DLD1 (cell line): Measurements from ENCODE around the gene OOSP4A.
"Not testable (repeated sequence)": the region's sequence is repeated elsewhere in the genome, so short reads cannot be mapped to it uniquely, and the experiment has no call there.

ENCODE experiments used
- in situ Hi-C: cut with HindIII; loops from 2 replicates; pipeline ENCODE4 v1.10.0; 2017; ENCODE audit warnings: low sequenced_read_pairs

Gene OOSP4A

GRCh38 chr11:59973097-59973496 is 9.3 kb downstream of the OOSP4A start:
- in situ Hi-C loops, result no loop called here

DNA sequence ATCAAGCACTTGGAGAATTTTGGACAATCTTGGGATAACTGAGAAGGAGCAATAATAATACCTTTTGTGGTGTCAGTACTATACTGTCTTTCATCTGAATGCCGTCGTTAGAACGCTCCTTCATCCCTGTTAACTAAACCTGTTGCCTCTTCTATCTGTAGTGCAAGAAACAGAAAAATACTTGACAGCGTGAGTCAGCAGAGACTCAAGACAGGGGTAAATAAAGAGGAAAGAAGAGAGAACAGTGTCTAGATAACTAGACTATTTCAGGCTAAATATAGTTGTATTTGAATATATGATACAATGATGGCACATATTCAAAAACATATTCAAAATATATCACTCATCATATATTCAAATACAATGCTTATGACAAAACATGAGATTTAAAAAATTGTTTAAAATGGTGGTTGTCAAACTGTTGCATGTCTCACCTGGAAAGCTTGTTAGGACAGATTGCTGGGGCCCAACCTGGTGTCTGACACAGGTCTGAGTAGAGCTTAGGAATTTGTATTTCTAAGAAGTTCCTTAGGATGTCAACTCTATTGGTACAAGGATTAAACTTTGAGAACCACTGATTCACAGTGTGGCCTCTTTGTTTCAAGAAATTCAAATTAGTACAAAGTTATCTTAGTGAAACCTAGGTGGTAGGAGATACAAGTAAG is 17.4 kb downstream of the OOSP4A start:
- in situ Hi-C loops, result no loop called here

DNA sequence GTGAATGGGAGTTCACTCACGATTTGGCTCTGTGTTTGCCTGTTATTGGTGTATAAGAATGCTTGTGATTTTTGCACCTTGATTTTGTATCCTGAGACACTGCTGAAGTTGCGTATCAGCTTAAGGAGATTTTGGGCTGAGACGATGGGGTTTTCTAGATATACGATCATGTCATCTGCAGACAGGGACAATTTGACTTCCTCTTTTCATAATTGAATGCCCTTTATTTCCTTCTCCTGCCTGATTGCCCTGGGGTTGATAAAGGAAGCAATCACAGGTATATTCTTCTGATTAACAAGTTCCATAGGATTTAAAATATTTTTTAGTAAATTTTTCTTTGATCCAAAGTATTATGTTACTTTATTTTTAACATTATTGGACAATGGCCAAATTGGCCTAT is 18.2 kb downstream of the OOSP4A start:
- in situ Hi-C loops, result not testable (repeated sequence)

GRCh38 chr11:59983212-59983611 is 19.4 kb downstream of the OOSP4A start:
- in situ Hi-C loops, result no loop called here

DNA sequence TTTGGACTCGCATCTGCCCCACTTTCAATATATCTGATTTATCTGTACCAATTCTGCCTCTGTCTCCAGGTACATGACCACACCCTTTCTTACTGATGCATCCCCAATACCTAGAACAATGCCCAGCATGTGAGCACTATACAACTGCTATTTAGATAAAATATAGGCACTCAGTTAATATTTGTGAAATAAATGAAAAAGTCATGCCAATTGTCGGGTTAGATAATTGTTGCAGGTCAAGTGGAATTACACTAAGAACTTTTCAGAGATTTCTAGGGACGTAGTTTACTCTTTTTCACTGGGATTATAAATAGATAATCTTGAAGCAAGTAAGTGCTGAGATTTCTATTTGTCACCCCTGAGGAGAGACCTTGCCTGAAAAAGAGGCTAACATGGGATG is 20.5 kb downstream of the OOSP4A start:
- in situ Hi-C loops, result no loop called here

- in situ Hi-C loops, result no loop called here
Measured at GRCh38 chr11:59990421-59990820, 26.6 kb downstream of the OOSP4A start.

DNA sequence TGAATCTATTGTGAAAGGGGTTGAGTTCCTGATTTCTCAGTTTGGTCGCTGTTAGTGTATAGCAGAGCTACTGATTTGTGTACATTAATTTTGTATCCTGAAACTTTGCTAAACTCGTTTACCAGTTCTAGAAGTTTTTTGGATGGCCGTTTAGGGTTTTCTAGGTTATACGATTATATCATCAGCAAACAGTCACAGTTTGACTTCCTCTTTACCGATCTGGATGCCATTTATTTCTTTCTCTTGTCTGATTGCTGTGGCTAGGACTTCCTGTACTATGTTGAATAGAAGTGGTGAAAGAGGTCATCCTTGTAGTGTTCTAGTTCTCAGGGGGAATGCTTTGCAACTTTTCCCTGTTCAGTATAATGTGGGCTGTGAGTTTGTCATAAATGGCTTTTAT is 28.6 kb downstream of the OOSP4A start:
- in situ Hi-C loops, result no loop called here

- in situ Hi-C loops, result no loop called here
Measured at GRCh38 chr11:59997800-59998199, 34.0 kb downstream of the OOSP4A start.

DNA sequence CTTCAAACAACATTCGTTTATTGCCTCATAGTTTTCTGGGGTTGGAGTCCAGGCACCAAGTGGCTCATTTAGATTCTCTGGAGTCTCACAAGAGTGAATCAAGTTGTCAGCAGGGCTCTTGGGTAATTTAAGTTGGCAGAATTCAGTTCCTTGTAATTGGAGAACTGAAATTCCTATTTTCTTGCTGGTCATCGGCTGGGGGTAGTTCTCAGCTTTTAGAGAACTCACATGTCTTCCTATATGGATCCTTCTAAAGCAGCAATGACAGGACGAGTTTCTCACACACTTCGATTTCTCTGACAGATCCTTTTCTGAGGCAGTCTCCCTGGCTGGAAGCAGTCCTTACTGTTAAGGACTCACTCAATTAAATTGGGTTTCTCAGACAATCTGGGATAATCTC is 35.9 kb downstream of the OOSP4A start:
- in situ Hi-C loops, result no loop called here

DNA sequence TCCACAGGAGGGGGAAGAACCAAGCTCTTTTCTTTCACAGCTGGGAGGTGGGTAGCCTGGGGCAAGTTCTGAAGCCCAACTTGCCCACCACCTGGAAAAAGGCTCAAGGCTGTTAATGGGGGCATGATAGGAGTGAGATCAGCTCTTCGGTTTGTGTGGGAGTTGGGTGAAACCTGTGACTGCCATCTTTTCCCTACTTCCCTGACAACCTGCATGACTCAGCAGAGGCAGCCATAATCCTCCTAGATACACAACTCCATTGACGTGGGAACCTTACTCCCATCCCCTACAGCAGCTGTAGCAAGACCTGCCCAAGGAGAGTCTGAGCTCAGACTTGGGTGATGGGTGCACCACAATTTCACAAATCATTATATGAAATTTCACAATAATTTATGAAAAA is 39.9 kb downstream of the OOSP4A start:
- in situ Hi-C loops, result no loop called here

DNA sequence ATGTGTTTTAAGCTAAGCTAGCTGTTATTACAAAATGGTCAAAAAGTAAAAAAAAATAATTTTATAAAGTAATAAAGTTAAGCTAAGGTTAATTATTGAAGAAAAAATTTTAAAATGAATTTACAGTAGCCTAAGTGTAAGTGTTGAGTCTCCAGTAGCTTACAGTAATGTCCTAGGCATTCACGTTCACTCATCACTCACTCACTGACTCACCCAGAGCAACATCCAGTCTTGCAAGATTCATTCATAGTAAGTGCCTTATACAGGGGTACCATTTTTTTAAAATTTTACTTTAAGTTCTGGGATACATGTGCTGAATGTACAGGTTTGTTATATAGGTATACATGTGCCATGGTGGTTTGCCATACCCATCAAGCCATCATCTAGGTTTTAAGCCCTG is 41.5 kb downstream of the OOSP4A start:
- in situ Hi-C loops, result no loop called here

DNA sequence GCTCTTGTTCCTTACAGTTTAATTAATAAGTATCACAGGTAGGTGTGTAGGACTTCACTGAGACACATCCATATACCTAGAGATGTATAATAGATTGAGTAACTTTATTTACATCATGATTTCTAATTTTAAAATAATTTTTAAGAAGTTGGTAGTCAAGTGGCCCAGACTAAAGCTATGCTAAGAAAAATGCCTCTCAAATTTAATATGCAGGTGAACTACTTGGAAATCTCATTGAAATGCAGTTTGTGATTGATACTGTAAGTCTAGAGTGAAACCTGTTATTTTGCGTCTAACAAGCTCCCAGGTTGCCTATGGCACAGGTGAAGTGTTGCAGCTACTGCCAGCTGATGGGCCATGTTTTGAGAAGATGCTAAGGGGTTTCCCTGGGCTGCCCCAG is 53.0 kb downstream of the OOSP4A start, which contains the start of gene OOSP4B:
Gene OOSP4B (plus strand): TSS at position 301 of the 400 bp plus-strand sequence.
- in situ Hi-C loops, result no loop called here

DNA sequence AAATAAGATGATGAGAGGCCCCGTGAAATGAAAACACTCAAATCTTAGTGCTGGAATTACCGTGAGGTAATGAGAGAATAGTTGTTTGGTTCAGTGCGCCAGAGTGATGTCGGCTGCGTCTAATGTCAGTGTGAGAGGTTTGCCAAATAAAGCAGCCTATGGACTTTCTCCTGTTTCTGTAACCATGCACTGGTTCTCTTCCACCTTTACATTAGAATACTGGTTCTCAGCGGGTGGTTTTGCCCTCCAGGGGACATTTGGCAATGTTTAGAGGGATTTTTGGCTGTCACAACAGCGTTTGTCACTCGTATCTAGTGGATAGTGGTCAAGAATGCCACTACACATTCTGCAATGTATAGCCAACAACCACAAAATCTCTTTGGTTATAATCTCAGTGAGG is 54.2 kb downstream of the OOSP4A start:
- in situ Hi-C loops, result no loop called here
